GM21447 (cell line): ENCODE measurements around the gene AFAP1L2.

Experiments used
- ATAC-seq: cut with Tn5 transposase; IDR thresholded peaks from one replicate; pipeline ENCODE4 v1.9.1; 2021; ENCODE audit not compliant: unreplicated experiment

Gene AFAP1L2

DNA sequence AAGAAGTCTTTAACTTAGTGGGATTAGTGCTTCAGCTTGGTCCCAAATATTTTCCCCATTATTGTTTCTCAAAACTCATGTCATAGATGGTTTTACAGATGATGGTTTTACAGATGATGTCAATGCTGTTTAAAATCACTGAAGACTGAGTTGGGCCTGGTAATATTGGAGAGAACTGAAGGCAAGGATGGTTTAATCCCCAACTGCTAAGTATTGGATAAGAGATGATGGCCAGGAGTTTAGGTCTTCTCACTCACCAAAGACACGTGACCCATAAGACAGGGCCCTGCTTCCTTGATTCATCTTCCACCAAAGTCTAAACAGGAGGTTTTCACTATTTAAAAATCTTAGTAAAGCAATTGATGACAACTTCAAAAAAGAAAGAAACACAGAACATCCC is 108.9 kb downstream of the AFAP1L2 start:
- ATAC-seq: no peak

GRCh38 chr10:114294549-114294948 is 109.8 kb downstream of the AFAP1L2 start:
- no peak for ATAC-seq

DNA sequence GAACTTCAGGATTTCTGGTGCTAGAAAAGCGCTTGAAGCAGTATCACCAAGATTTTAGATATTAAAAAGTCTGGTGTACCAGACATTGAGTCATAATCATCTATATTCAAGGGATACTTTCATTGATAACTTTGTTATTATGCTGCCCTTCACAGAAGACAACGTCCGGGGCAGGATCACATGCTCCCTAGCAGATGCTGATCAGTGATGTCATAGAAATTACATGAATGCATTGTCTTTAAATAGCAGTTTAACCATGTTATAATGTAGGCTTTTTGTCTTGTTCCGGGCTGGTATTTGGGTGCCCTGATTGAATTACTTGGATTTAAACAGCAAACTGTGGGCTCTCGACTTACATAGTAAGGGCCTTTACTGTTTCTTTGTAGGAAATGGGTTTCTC is 111.2 kb downstream of the AFAP1L2 start:
- ATAC-seq: no peak

DNA sequence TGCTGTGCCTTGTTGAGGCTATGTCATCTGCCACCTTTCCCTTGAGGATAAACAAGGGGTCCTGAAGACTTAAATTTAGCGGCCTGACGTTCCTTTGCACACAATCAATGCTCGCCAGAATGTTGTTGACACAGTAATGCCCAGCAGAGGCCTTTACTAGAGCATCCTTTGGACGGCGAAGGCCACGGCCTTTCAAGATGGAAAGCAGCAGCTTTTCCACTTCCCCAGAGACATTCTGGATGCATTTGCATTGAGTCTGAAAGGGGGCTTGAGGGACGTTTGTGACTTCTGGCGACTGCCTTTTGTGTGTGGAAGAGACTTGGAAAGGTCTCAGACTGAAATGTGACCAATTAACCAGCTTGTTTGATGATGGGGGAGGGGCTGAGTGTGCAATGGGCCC is 112.8 kb downstream of the AFAP1L2 start:
- ATAC-seq: no peak

DNA sequence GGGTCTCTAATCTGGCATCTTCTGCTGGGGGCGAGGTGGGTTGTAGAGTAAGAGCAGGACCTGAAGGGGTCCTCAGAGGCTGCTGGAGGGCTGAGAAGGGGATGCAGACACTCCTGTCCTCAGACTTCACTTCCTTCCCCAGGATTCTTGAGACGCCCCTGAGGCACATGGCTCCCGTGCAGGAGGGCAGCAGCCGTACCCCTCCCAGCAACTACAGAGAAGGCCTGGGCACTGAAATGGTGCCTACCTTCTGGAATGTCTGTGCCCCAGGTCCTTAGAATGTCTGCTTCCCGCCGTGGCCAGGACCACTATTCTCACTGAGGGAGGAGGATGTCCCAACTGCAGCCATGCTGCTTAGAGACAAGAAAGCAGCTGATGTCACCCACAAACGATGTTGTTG is 113.2 kb downstream of the AFAP1L2 start:
- ATAC-seq: no peak

GRCh38 chr10:114290038-114290437 is 114.3 kb downstream of the AFAP1L2 start:
- ATAC-seq: no peak

DNA sequence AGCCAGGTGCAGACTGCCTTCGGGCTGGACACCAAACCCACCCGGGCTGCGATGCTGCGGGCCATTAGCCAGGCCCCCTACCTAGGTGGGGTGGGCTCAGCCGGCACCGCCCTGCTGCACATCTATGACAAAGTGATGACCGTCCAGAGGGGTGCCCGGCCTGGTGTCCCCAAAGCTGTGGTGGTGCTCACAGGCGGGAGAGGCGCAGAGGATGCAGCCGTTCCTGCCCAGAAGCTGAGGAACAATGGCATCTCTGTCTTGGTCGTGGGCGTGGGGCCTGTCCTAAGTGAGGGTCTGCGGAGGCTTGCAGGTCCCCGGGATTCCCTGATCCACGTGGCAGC is 115.2 kb downstream of the AFAP1L2 start:
- ATAC-seq: no peak

GRCh38 chr10:114288424-114289095 is 115.7 kb downstream of the AFAP1L2 start:
- ATAC-seq: no peak

GRCh38 chr10:114286921-114287320 is 117.4 kb downstream of the AFAP1L2 start:
- no peak for ATAC-seq

- ATAC-seq: no peak
Observed at GRCh38 chr10:114285961-114286441, 118.3 kb downstream of the AFAP1L2 start.

GRCh38 chr10:114284346-114285071 is 119.8 kb downstream of the AFAP1L2 start:
- no peak for ATAC-seq

GRCh38 chr10:114283535-114284234 is 120.6 kb downstream of the AFAP1L2 start:
- no peak for ATAC-seq

- no peak for ATAC-seq
Observed at GRCh38 chr10:114283091-114283490, 121.2 kb downstream of the AFAP1L2 start.

DNA sequence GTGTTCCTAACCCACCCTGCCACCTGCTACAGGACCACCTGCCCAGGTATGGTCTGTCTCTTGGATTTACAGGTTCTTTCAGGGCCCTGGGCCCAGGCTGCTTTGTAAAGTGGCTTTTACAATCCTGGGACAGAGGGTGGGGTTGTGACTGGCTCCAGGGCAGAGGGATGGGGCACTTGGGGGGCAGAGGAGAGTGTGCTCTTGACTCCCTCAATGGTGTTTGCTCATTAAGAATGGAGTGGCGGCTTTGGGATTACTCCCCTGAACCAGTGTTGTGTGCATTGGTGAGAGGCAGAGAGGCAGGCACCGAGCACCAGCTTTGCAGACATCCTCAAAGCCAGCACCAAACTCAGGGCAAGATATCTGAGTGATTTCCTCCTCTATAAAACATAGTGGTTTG is 121.8 kb downstream of the AFAP1L2 start:
- no peak for ATAC-seq

GRCh38 chr10:114281461-114281860 is 122.8 kb downstream of the AFAP1L2 start:
- ATAC-seq: no peak

DNA sequence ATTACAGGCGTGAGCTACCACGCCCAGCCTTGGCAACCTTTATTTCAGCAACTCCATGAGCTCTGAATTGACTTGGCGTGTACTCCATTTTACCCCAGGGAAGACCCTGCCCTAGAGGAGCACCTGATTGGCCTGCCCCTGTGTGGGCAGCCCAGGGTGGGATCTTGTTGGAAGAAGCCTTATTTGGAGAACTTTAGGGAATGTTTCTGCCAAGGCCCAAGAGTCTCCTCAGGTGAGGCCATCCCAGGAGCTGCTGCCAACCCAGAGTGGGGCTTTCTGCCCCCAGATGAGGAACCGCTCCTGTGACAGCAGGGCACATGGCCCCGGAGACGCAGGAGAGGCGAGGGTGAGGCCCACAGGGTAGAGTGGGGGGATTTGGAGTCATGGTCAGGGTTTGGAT is 123.3 kb downstream of the AFAP1L2 start:
- no peak for ATAC-seq

DNA sequence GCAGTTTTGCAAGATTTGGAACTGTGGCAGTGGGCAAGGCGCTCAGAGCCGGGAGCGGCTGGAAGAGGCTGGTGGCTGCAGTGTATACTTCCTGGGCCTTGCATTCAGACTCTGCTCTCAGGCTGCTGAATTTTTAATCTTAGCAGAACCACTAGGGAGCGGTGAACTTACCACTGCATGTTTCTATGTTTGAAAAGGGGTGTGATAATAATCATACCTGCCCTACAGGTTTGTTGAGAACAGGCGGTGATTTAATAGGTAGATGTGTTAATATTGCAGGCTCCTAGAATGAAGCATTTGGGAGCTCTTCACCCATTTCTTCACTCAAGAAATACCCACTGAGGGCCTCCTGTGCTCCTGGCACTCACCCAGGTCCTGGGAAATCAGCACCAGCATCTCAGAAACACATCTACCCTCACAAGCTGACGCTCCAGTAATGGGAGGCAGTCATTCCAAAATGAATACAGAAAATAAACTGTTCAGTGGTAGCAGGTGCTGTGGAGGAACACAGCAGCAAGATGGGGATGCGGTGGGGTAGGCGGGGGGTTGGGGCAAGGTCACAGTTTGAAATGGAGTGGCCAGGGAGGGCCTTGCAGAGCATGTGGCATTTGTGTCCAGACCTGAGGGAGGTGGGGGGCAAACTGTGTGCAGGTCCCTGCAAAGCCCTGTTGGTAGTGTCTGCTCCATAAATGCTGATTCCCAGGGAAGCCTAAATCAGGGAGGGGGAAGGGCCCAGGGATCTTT is 124.2 kb downstream of the AFAP1L2 start:
- ATAC-seq: no peak

GRCh38 chr10:114279289-114279688 is 125.0 kb downstream of the AFAP1L2 start:
- no peak for ATAC-seq

DNA sequence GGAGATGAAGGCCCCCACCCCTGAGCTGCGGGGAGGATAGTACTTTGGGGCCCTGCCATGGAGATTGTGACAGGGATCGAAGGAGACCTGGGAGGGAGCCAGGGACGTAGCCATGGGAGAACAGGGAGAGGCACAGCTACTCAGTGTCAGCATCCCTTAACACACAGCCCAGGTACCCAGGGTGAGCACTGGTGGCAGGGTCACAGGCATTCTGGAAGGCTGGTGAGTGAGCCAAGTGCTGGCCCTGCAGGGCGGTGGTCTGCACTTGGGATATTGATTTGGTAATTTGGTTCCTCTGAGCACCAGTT is 125.5 kb downstream of the AFAP1L2 start:
- ATAC-seq: no peak

DNA sequence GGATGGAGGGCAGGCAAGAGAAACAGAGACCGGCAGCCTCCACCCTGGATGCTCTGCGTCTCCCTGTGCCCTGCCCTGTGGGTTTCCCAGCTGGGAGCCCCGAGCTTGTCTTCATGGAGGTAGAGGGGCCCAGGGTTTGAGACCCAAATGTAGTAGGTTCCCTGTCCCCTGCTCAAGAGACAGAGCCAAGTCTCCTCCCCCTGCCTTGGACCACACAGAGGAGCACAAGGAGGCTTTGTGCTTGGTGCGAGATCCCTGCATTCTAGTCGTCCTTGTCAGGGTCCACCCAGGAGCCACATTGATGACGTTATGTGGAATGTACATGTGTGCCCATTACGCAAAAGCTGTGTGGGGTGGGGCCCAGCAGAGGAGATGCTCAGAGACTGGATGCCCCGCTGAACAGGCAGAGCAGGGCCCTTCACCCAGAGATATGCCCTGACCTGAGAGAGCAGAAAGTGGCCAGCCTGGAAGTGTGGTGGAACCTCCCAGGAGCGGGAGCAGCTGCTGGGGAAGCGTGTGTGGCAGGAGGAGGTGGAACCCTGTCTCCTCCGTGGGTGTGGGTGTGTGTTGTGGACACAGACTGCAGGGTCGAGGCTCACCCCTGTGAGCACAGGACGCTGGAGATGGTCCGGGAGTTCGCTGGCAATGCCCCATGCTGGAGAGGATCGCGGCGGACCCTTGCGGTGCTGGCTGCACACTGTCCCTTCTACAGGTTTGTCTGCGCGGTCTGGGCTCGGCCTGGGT is 126.0 kb downstream of the AFAP1L2 start:
- no peak for ATAC-seq

GRCh38 chr10:114276671-114277070 is 127.6 kb downstream of the AFAP1L2 start:
- ATAC-seq: no peak
